WTC11 (cell line): ENCODE measurements around the gene ZNF436. TPM values are rescaled to one million over a fixed set of nuclear protein-coding genes. Genes with fewer than 3 reads are reported as not detected.

Experiments used
- ATAC-seq: fragments of 200-7000 bp; cut with Tn5 transposase; 2 replicates; pipeline ENCODE4 v1.10.0; 2021; ENCODE audit warnings: mild to moderate bottlenecking, moderate library complexity
- CTCF ChIA-PET: fragments of 300-600 bp; sonication (Branson Sonifier 250); formaldehyde crosslinking; loops from one replicate; lab custom pipeline; 2021; ENCODE audit warnings: antibody characterized with exemption; lab: Charles Lee
- POLR2A ChIA-PET: fragments of 350-600 bp; sonication (Branson Sonifier 250); formaldehyde crosslinking; loops from one replicate; lab custom pipeline; 2021; ENCODE audit warnings: antibody characterized with exemption; lab: Charles Lee
- DNase-seq: peaks from one replicate; pipeline ENCODE4 v3.0.0; 2021; ENCODE audit warnings: low spot score
- H3K27ac Mint-ChIP-seq: 2 replicates; pipeline ENCODE4 v1.8.0; 2021; ENCODE audit warnings: mixed read lengths
- H3K27me3 Mint-ChIP-seq: 2 replicates; pipeline ENCODE4 v1.8.0; 2021; ENCODE audit warnings: low read depth, mild to moderate bottlenecking, moderate library complexity, mixed read lengths
- H3K36me3 Mint-ChIP-seq: 2 replicates; pipeline ENCODE4 v1.8.0; 2021; ENCODE audit warnings: mixed read lengths
- H3K4me1 Mint-ChIP-seq: 2 replicates; pipeline ENCODE4 v1.8.0; 2022; ENCODE audit warnings: mixed read lengths
- H3K4me3 Mint-ChIP-seq: 2 replicates; pipeline ENCODE4 v1.8.0; 2021; ENCODE audit warnings: mild to moderate bottlenecking, moderate library complexity, mixed read lengths
- H3K9me3 Mint-ChIP-seq: 2 replicates; pipeline ENCODE4 v1.8.0; 2021; ENCODE audit warnings: mixed read lengths
- CREM ChIP-seq: sonication (generic); formaldehyde crosslinking; IDR thresholded peaks from 2 replicates; pipeline ENCODE4 v1.8.1; 2022; ENCODE audit warnings: mild to moderate bottlenecking, missing genetic modification reagents, moderate library complexity
- GABPB1 ChIP-seq: sonication (generic); formaldehyde crosslinking; IDR thresholded peaks from 2 replicates; pipeline ENCODE4 v1.8.1; 2023; ENCODE audit warnings: mild to moderate bottlenecking, missing genetic modification reagents
- NR1H2 ChIP-seq: sonication (generic); formaldehyde crosslinking; IDR thresholded peaks from 2 replicates; pipeline ENCODE4 v1.9.0; 2021; ENCODE audit warnings: mild to moderate bottlenecking, moderate library complexity, missing genetic modification reagents
- SMAD3 ChIP-seq: sonication (generic); formaldehyde crosslinking; IDR thresholded peaks from 2 replicates; pipeline ENCODE4 v1.8.0; 2022; ENCODE audit warnings: missing genetic modification reagents, mild to moderate bottlenecking, borderline replicate concordance
- ZNF423 ChIP-seq: fragments of 250-450 bp; sonication (Bioruptor Pico); IDR thresholded peaks from 2 replicates; pipeline ENCODE4 v2.1.2; 2022; ENCODE audit warnings: mild to moderate bottlenecking, moderate library complexity
- ZNF671 ChIP-seq: fragments of 250-450 bp; sonication (Bioruptor Pico); IDR thresholded peaks from 2 replicates; pipeline ENCODE4 v1.8.0; 2021; ENCODE audit warnings: mild to moderate bottlenecking
- total RNA-seq: library from RNA; stranded (reverse); gene quantifications from 3 replicates; pipeline ENCODE4 v1.2.3, GENCODE V29; 2021
- TF ChIP-seq, protein P1 (sequence below): sonication (generic); formaldehyde crosslinking; IDR thresholded peaks from 2 replicates; pipeline ENCODE4 v1.8.1; 2022; ENCODE audit warnings: mild to moderate bottlenecking, missing genetic modification reagents, moderate library complexity, borderline replicate concordance
- TF ChIP-seq, protein P2 (sequence below): sonication (generic); formaldehyde crosslinking; IDR thresholded peaks from 2 replicates; pipeline ENCODE4 v1.8.1; 2023; ENCODE audit warnings: mild to moderate bottlenecking, moderate library complexity, missing genetic modification reagents
- TF ChIP-seq, protein P3 (sequence below): fragments of 250-450 bp; sonication (Bioruptor Pico); IDR thresholded peaks from 2 replicates; pipeline ENCODE4 v1.8.0; 2021; ENCODE audit warnings: mild to moderate bottlenecking
- TF ChIP-seq, protein P4 (sequence below): fragments of 250-450 bp; sonication (Bioruptor Pico); IDR thresholded peaks from 2 replicates; pipeline ENCODE4 v1.9.0; 2021; ENCODE audit warnings: mild to moderate bottlenecking
- TF ChIP-seq, protein P5 (sequence below): sonication (generic); formaldehyde crosslinking; IDR thresholded peaks from 2 replicates; pipeline ENCODE4 v1.8.1; 2023; ENCODE audit warnings: mild to moderate bottlenecking, missing genetic modification reagents
- TF ChIP-seq, protein P6 (sequence below): sonication (generic); formaldehyde crosslinking; IDR thresholded peaks from 2 replicates; pipeline ENCODE4 v1.8.0; 2022; ENCODE audit warnings: mild to moderate bottlenecking, missing genetic modification reagents
- TF ChIP-seq, protein P7 (sequence below): fragments of 250-450 bp; sonication (Bioruptor Pico); IDR thresholded peaks from 2 replicates; pipeline ENCODE4 v1.9.0; 2021; ENCODE audit warnings: moderate library complexity, mild to moderate bottlenecking, inconsistent platforms, borderline replicate concordance
- TF ChIP-seq, protein P8 (sequence below): sonication (generic); formaldehyde crosslinking; IDR thresholded peaks from 2 replicates; pipeline ENCODE4 v1.8.0; 2022; ENCODE audit warnings: mild to moderate bottlenecking, missing genetic modification reagents

ZNF436 gene
- total RNA-seq, 1 experiment from 2014 or later = 1.3 TPM

DNA sequence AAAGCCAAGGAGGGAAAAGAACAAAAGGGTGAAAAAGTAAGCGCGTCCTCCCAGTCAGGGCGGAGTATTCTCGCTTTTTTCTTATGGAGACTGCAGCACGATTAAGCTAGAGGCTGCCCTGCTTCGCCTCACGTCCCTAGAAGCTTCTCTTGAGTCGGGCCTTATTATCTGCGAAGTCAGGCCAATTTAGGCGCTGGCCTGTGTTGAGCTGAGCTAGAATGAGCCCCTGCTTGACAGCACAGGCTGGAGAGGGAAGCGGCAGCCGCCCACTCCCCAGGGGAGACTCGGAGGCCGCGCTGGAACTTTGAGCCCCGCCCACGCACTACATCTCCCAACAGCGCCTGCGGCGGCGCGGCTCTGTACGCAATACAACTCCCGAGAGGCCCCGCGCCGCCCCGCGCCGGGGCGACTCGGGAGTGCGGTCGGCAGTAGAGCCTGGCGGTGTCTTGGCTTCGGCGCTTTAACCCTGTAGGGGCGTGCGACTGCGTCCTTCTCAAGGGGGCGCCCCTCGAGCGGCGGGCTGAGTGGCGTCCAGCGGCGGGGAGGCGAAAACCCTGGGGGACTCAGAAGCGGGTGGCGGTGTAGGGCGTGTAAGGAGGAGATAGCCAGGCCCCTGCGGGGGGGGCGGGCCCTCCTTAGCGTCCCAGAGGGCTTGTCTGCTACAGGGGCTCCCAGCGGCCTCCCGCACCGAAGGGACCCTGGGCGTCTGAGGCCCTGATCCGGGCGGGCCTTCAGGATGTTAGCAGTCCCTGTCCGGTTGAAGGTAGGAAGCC, 888 bp downstream of the ZNF436 start (continued):
- TF ChIP-seq, protein P1, sequence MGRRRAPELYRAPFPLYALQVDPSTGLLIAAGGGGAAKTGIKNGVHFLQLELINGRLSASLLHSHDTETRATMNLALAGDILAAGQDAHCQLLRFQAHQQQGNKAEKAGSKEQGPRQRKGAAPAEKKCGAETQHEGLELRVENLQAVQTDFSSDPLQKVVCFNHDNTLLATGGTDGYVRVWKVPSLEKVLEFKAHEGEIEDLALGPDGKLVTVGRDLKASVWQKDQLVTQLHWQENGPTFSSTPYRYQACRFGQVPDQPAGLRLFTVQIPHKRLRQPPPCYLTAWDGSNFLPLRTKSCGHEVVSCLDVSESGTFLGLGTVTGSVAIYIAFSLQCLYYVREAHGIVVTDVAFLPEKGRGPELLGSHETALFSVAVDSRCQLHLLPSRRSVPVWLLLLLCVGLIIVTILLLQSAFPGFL (CRISPR knock-in tag) = peak; percentile 45; the same call in 1 of the 2 replicates
- TF ChIP-seq SMAD3 = peak; percentile 52; the same call in 1 of the 2 replicates
- TF ChIP-seq, protein P2, sequence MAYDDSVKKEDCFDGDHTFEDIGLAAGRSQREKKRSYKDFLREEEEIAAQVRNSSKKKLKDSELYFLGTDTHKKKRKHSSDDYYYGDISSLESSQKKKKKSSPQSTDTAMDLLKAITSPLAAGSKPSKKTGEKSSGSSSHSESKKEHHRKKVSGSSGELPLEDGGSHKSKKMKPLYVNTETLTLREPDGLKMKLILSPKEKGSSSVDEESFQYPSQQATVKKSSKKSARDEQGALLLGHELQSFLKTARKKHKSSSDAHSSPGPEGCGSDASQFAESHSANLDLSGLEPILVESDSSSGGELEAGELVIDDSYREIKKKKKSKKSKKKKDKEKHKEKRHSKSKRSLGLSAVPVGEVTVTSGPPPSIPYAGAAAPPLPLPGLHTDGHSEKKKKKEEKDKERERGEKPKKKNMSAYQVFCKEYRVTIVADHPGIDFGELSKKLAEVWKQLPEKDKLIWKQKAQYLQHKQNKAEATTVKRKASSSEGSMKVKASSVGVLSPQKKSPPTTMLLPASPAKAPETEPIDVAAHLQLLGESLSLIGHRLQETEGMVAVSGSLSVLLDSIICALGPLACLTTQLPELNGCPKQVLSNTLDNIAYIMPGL (CRISPR knock-in tag) = 0 out of 2 replicates have a peak, but pooled peaks have one; percentile 21
- no peak for TF ChIP-seq NR1H2 (CRISPR knock-in tag)
- TF ChIP-seq, protein P3, sequence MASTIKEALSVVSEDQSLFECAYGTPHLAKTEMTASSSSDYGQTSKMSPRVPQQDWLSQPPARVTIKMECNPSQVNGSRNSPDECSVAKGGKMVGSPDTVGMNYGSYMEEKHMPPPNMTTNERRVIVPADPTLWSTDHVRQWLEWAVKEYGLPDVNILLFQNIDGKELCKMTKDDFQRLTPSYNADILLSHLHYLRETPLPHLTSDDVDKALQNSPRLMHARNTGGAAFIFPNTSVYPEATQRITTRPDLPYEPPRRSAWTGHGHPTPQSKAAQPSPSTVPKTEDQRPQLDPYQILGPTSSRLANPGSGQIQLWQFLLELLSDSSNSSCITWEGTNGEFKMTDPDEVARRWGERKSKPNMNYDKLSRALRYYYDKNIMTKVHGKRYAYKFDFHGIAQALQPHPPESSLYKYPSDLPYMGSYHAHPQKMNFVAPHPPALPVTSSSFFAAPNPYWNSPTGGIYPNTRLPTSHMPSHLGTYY (CRISPR knock-in tag) = no peak

DNA sequence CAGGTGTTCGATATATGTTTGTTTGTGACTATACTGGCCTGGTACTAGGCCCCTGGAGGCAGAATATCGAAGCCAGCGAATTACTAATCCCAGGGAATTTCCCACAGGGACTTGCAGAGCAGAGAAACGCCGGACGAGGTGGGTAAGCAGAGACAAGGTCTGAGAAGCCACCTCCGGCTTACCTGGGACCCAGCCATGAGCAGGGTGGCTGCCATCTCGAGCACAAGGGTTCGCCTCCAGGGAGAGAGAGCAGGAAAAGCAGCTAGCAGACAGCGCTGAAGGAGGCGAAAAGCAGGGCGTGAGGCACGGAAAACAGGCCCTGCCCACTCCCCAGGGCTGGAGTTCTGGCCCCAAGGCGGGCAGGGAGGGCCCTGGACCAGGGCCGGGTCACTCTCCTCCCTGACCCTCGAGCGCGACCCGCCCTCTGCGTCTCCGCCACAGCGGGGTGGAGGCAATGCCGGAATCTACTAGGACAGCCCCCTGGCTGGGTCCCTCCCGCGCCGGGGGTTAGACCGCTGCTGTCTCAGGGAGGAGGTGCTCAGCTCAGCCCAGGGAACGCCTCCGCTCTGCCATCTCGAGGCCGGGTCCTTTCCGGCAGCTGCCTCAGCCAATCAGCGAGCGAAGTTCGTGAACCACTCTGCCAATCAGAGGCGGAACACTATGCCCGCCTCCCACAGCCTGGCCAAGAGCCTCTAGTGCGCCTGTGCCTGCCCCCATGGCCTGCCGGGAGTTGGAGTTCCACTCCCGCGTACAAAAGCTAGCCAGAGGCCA, 1.7 kb downstream of the ZNF436 start:
- ATAC-seq (peak; percentile 90), DNase-seq (peak; percentile 98)
- peaks cover 50% of the 10 kb centered on the region for H3K27me3 Mint-ChIP-seq
- CTCF ChIA-PET = interaction anchor here (0.6 to 4.8 kb wide), 14 partner anchors 10 to 324 kb away, joined by 3 to 48 read pairs (median 4); partner anchors contain the start of genes ASAP3, HNRNPR and RPL11
- H3K27ac Mint-ChIP-seq = peak overlapping the region; percentile 96
- H3K36me3 Mint-ChIP-seq = peaks cover 21% of the 10 kb centered on the region
- POLR2A ChIA-PET = interaction anchor here (0.5 to 1.9 kb wide), 4 partner anchors 17 to 323 kb away, joined by 3 to 22 read pairs (median 4); partner anchors contain the start of genes HNRNPR and RPL11
- H3K4me1 Mint-ChIP-seq = peaks cover 32% of the 10 kb centered on the region
- peak overlapping the region; percentile 92 for H3K4me3 Mint-ChIP-seq
- H3K9me3 Mint-ChIP-seq = peaks cover 20% of the 10 kb centered on the region
- TF ChIP-seq, protein P4, sequence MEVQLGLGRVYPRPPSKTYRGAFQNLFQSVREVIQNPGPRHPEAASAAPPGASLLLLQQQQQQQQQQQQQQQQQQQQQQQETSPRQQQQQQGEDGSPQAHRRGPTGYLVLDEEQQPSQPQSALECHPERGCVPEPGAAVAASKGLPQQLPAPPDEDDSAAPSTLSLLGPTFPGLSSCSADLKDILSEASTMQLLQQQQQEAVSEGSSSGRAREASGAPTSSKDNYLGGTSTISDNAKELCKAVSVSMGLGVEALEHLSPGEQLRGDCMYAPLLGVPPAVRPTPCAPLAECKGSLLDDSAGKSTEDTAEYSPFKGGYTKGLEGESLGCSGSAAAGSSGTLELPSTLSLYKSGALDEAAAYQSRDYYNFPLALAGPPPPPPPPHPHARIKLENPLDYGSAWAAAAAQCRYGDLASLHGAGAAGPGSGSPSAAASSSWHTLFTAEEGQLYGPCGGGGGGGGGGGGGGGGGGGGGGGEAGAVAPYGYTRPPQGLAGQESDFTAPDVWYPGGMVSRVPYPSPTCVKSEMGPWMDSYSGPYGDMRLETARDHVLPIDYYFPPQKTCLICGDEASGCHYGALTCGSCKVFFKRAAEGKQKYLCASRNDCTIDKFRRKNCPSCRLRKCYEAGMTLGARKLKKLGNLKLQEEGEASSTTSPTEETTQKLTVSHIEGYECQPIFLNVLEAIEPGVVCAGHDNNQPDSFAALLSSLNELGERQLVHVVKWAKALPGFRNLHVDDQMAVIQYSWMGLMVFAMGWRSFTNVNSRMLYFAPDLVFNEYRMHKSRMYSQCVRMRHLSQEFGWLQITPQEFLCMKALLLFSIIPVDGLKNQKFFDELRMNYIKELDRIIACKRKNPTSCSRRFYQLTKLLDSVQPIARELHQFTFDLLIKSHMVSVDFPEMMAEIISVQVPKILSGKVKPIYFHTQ (CRISPR knock-in tag) = no peak
- TF ChIP-seq, protein P2 (CRISPR knock-in tag) = no peak
- TF ChIP-seq, protein P5, sequence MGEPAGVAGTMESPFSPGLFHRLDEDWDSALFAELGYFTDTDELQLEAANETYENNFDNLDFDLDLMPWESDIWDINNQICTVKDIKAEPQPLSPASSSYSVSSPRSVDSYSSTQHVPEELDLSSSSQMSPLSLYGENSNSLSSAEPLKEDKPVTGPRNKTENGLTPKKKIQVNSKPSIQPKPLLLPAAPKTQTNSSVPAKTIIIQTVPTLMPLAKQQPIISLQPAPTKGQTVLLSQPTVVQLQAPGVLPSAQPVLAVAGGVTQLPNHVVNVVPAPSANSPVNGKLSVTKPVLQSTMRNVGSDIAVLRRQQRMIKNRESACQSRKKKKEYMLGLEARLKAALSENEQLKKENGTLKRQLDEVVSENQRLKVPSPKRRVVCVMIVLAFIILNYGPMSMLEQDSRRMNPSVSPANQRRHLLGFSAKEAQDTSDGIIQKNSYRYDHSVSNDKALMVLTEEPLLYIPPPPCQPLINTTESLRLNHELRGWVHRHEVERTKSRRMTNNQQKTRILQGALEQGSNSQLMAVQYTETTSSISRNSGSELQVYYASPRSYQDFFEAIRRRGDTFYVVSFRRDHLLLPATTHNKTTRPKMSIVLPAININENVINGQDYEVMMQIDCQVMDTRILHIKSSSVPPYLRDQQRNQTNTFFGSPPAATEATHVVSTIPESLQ = no peak
- TF ChIP-seq GABPB1 (CRISPR knock-in tag) (0 out of 2 replicates have a peak, but pooled peaks have one; percentile 21), ZNF423 (0 out of 2 replicates have a peak, but pooled peaks have one; percentile 9), CREM (no peak), ZNF671 (no peak)
- TF ChIP-seq, protein P6, sequence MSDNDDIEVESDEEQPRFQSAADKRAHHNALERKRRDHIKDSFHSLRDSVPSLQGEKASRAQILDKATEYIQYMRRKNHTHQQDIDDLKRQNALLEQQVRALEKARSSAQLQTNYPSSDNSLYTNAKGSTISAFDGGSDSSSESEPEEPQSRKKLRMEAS (CRISPR knock-in tag) = 0 out of 2 replicates have a peak, but pooled peaks have one; percentile 48
- TF ChIP-seq, protein P7, sequence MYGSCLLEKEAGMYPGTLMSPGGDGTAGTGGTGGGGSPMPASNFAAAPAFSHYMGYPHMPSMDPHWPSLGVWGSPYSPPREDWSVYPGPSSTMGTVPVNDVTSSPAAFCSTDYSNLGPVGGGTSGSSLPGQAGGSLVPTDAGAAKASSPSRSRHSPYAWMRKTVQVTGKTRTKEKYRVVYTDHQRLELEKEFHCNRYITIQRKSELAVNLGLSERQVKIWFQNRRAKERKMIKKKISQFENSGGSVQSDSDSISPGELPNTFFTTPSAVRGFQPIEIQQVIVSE = no peak
- TF ChIP-seq, protein P8, sequence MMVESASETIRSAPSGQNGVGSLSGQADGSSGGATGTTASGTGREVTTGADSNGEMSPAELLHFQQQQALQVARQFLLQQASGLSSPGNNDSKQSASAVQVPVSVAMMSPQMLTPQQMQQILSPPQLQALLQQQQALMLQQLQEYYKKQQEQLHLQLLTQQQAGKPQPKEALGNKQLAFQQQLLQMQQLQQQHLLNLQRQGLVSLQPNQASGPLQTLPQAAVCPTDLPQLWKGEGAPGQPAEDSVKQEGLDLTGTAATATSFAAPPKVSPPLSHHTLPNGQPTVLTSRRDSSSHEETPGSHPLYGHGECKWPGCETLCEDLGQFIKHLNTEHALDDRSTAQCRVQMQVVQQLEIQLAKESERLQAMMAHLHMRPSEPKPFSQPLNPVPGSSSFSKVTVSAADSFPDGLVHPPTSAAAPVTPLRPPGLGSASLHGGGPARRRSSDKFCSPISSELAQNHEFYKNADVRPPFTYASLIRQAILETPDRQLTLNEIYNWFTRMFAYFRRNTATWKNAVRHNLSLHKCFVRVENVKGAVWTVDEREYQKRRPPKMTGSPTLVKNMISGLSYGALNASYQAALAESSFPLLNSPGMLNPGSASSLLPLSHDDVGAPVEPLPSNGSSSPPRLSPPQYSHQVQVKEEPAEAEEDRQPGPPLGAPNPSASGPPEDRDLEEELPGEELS (CRISPR knock-in tag) = no peak; the same call in 1 of the 2 replicates
